ENCODE data around the gene IREB2.

IREB2 gene

GRCh38 chr15:78415284-78415683, 22.7 kb upstream of the IREB2 start:
- H3K4me3 ChIP-seq (replicated peaks; ENCODE audit: low read depth, low read length): no peak overlapping the region
- peak; percentile 38 for TF ChIP-seq CTCF (IDR thresholded peaks at IDR 0.05; ENCODE audit: low read length, missing control alignments)
- peak; percentile 40 for DNase-seq (ENCODE audit: low read depth)

GRCh38 chr15:78417754-78418630, 20.0 kb upstream of the IREB2 start:
- H3K4me3 ChIP-seq (replicated peaks; ENCODE audit: low read depth, low read length): no peak overlapping the region
- no peak for TF ChIP-seq CTCF (IDR thresholded peaks at IDR 0.05; ENCODE audit: low read length, missing control alignments)
- DNase-seq (ENCODE audit: low read depth): peak; percentile 9

GRCh38 chr15:78418686-78419085, 19.3 kb upstream of the IREB2 start:
- no peak for TF ChIP-seq CTCF (IDR thresholded peaks at IDR 0.05; ENCODE audit: low read length, missing control alignments)
- H3K4me3 ChIP-seq (replicated peaks; ENCODE audit: low read depth, low read length): no peak overlapping the region
- no peak for DNase-seq (ENCODE audit: low read depth)

GRCh38 chr15:78419367-78419766, 18.6 kb upstream of the IREB2 start:
- DNase-seq (ENCODE audit: low read depth): no peak
- TF ChIP-seq CTCF (IDR thresholded peaks at IDR 0.05; ENCODE audit: low read length, missing control alignments): no peak
- H3K4me3 ChIP-seq (replicated peaks; ENCODE audit: low read depth, low read length): no peak overlapping the region

- no peak for DNase-seq (ENCODE audit: low read depth)
- TF ChIP-seq CTCF (IDR thresholded peaks at IDR 0.05; ENCODE audit: low read length, missing control alignments): no peak
- no peak overlapping the region for H3K4me3 ChIP-seq (replicated peaks; ENCODE audit: low read depth, low read length)
These were observed 17.8 kb upstream of the IREB2 start for GRCh38 chr15:78420220-78420619.

GRCh38 chr15:78420766-78421165, 17.2 kb upstream of the IREB2 start:
- TF ChIP-seq CTCF (IDR thresholded peaks at IDR 0.05; ENCODE audit: low read length, missing control alignments): no peak
- no peak overlapping the region for H3K4me3 ChIP-seq (replicated peaks; ENCODE audit: low read depth, low read length)
- DNase-seq (ENCODE audit: low read depth): no peak

Measured in fibroblast of pulmonary artery (primary cell).